Osteocyte (in vitro differentiated cells): ENCODE data around the gene FRMD1. TPM values are rescaled to one million over a fixed set of nuclear protein-coding genes. Genes with fewer than 3 reads are reported as not detected.
A peak's percentile ranks its signal among the peaks of the same experiment; 100 is the strongest.

ENCODE experiments used
- DNase-seq: peaks from one replicate; pipeline ENCODE4 v3.0.0; 2021; ENCODE audit warnings: mixed read lengths; ENCODE audit not compliant: unreplicated experiment; ENCODE audit errors: extremely low spot score
- H3K27ac Mint-ChIP-seq: one replicate; pipeline ENCODE4 v1.8.0; 2021; ENCODE audit warnings: mild to moderate bottlenecking, mixed read lengths; ENCODE audit not compliant: unreplicated experiment
- H3K27me3 Mint-ChIP-seq: one replicate; pipeline ENCODE4 v1.8.0; 2021; ENCODE audit warnings: mixed read lengths; ENCODE audit not compliant: unreplicated experiment
- H3K36me3 Mint-ChIP-seq: one replicate; pipeline ENCODE4 v1.8.0; 2021; ENCODE audit warnings: mixed read lengths; ENCODE audit not compliant: unreplicated experiment
- H3K4me1 Mint-ChIP-seq: one replicate; pipeline ENCODE4 v1.8.0; 2021; ENCODE audit warnings: mixed read lengths; ENCODE audit not compliant: unreplicated experiment
- H3K4me3 Mint-ChIP-seq: one replicate; pipeline ENCODE4 v1.8.0; 2021; ENCODE audit warnings: mild to moderate bottlenecking, moderate library complexity, mixed read lengths; ENCODE audit not compliant: unreplicated experiment
- H3K9me3 Mint-ChIP-seq: one replicate; pipeline ENCODE4 v1.8.0; 2021; ENCODE audit warnings: mixed read lengths; ENCODE audit not compliant: unreplicated experiment
- total RNA-seq: library from RNA; stranded (reverse); gene quantifications from 2 replicates; pipeline ENCODE4 v1.2.1, GENCODE V29; 2021
- TF ChIP-seq, protein P1 (sequence below): fragments of 200-600 bp; sonication (generic); IDR thresholded peaks from 2 replicates; pipeline ENCODE4 v1.5.0; 2021; ENCODE audit warnings: antibody characterized with exemption, mild to moderate bottlenecking, moderate library complexity

FRMD1 gene
- total RNA-seq, 1 donor from 2014 or later = 0.05 TPM

GRCh38 chr6:168035661-168036545 is 43.1 kb downstream of the FRMD1 start:
- no peak for DNase-seq
- TF ChIP-seq, protein P1, sequence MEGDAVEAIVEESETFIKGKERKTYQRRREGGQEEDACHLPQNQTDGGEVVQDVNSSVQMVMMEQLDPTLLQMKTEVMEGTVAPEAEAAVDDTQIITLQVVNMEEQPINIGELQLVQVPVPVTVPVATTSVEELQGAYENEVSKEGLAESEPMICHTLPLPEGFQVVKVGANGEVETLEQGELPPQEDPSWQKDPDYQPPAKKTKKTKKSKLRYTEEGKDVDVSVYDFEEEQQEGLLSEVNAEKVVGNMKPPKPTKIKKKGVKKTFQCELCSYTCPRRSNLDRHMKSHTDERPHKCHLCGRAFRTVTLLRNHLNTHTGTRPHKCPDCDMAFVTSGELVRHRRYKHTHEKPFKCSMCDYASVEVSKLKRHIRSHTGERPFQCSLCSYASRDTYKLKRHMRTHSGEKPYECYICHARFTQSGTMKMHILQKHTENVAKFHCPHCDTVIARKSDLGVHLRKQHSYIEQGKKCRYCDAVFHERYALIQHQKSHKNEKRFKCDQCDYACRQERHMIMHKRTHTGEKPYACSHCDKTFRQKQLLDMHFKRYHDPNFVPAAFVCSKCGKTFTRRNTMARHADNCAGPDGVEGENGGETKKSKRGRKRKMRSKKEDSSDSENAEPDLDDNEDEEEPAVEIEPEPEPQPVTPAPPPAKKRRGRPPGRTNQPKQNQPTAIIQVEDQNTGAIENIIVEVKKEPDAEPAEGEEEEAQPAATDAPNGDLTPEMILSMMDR = no peak

DNA sequence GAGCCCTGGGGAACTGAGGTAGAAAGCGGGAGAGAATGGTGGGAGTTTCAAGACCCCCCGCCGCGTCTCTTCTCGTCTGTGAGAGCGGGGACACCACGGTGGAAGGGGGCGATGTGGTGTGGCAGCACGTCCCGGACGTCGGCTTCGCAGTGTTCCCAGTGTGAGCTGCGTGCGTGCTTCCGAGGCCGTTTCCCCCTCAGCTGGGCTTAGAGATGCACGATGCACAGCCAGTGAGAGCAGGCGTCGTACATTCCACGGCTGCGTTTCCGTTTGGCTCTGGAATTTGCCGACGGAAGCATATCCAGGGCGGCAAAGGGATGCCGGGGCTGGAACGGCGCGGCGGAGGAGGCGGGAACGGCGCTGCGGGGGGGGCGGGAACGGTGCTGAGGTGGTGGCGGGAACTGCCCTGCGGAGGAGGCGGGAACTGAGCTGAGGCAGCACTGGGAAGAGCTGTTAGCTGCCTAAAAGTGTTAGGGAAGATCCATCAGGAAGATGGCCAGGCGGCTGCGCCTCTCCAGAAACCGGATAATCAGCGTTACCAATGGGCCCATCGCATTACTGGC is 43.8 kb downstream of the FRMD1 start:
- TF ChIP-seq, protein P1 = no peak
- H3K36me3 Mint-ChIP-seq = peaks cover 2% of the 10 kb centered on the region
- peaks cover 4% of the 10 kb centered on the region for H3K9me3 Mint-ChIP-seq
- H3K27me3 Mint-ChIP-seq = no peaks in the 10 kb centered on the region
- peak overlapping the region; percentile 74 for H3K27ac Mint-ChIP-seq
- H3K4me1 Mint-ChIP-seq = peaks cover 55% of the 10 kb centered on the region
- peak overlapping the region; percentile 76 for H3K4me3 Mint-ChIP-seq
- peak; percentile 85 for DNase-seq

More at GRCh38 chr6:168035661-168036545, 43.1 kb downstream of the FRMD1 start:
- H3K9me3 Mint-ChIP-seq = peaks cover 4% of the 10 kb centered on the region
- H3K27me3 Mint-ChIP-seq = no peaks in the 10 kb centered on the region
- peak overlapping the region; percentile 76 for H3K4me3 Mint-ChIP-seq
- peaks cover 2% of the 10 kb centered on the region for H3K36me3 Mint-ChIP-seq
- peaks cover 49% of the 10 kb centered on the region for H3K4me1 Mint-ChIP-seq
- H3K27ac Mint-ChIP-seq = peak overlapping the region; percentile 74

- H3K27me3 Mint-ChIP-seq = no peaks in the 10 kb centered on the region
- H3K36me3 Mint-ChIP-seq = peaks cover 2% of the 10 kb centered on the region
- peak overlapping the region; percentile 74 for H3K27ac Mint-ChIP-seq
- H3K4me1 Mint-ChIP-seq = peaks cover 55% of the 10 kb centered on the region
- H3K4me3 Mint-ChIP-seq = peak overlapping the region; percentile 76
- TF ChIP-seq, protein P1 = no peak
- H3K9me3 Mint-ChIP-seq = peaks cover 4% of the 10 kb centered on the region
- peak; percentile 49 for DNase-seq
These were observed 44.5 kb downstream of the FRMD1 start for GRCh38 chr6:168034537-168034936.

GRCh38 chr6:168033791-168034190 is 45.2 kb downstream of the FRMD1 start:
- no peak overlapping the region for H3K27ac Mint-ChIP-seq
- H3K36me3 Mint-ChIP-seq = no peaks in the 10 kb centered on the region
- H3K4me3 Mint-ChIP-seq = no peak overlapping the region
- H3K4me1 Mint-ChIP-seq = peaks cover 55% of the 10 kb centered on the region
- no peaks in the 10 kb centered on the region for H3K27me3 Mint-ChIP-seq
- TF ChIP-seq, protein P1 = no peak
- peaks cover 4% of the 10 kb centered on the region for H3K9me3 Mint-ChIP-seq
- DNase-seq = peak; percentile 51
